A549 treated with GW870086 at 1 μM for 4 hours (cell line): ENCODE data around the gene FAM163A. TPM values are rescaled to one million over a fixed set of nuclear protein-coding genes. Genes with fewer than 3 reads are reported as not detected.

Source experiments
- total RNA-seq: library from RNA; stranded (reverse); fragments of 200-300 nt; extraction: Qiagen RNA extraction; gene quantifications from 5 replicates; pipeline ENCODE4 v1.2.3, GENCODE V29; 2022; ENCODE audit warnings: low read depth

Gene FAM163A
- not detected in 5 replicates for total RNA-seq

GRCh38 chr1:179742717-179743678 is at the start of gene FAM163A:
FAM163A (plus strand) TSS chr1:179743291; CDS start chr1:179813098, 69,807 bp downstream.

Other genes starting within 250 kb of the FAM163A start
- not detected in 5 replicates for gene NPHS2, start 167.3 kb upstream of the FAM163A start, total RNA-seq
- gene TDRD5, start 151.5 kb upstream of the FAM163A start, total RNA-seq: 0.05 to 0.11 TPM (median 0.08 TPM) in 3 of 5 replicates, not detected in the others
- gene TOR1AIP2, start 134.5 kb downstream of the FAM163A start, total RNA-seq: 16.3 to 19.6 TPM (median 18.1 TPM) in 5 replicates
- 26.5 to 33.9 TPM (median 32.7 TPM) in 5 replicates for gene TOR1AIP1, start 139.0 kb downstream of the FAM163A start, total RNA-seq
- 7.8 to 13.0 TPM (median 11.7 TPM) in 5 replicates for gene CEP350, start 211.5 kb downstream of the FAM163A start, total RNA-seq